ENCODE data around the gene NRCAM. TPM values are rescaled to one million over a fixed set of nuclear protein-coding genes. Genes with fewer than 3 reads are reported as not detected.
A peak's percentile ranks its signal among the peaks of the same experiment; 100 is the strongest.
"Not testable (repeated sequence)": the region's sequence is repeated elsewhere in the genome, so short reads cannot be mapped to it uniquely, and the experiment has no call there.

NRCAM gene
- total RNA-seq, 6 donors from 2014 or later = 2.5 to 23.0 (median 5.0) TPM

DNA sequence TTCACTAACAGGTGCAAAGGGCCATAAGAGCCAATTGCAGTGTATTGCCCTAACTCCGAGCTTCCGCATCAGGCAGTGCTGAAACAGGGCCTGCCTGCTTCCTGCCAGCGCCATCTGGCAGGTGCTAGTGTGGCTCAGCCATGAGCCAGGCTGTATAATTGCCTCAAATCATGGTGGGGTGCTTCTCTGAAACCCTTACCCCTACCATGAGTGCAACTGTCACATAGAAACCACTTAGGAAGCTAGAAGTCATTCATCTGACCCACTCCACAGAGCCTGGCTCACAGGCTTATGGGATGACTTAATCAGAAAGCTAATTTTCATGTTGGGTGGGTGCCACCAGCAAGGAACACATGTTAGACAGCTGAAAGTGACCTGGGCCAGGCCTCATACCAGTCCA, 192.8 kb downstream of the NRCAM start:
- H3K4me1 ChIP-seq = no peaks in the 10 kb centered on the region
- no peak overlapping the region for H3K4me3 ChIP-seq
- H3K9me3 ChIP-seq = no peaks in the 10 kb centered on the region
- WGBS, 2 donors = 76 to 77% methylated on average over 3 of the region's 3 CpGs
- peak in 1 of 2 donors; percentile 10 for DNase-seq
- no peak overlapping the region for H3K27ac ChIP-seq
- TF ChIP-seq POLR2A (IDR thresholded peaks at IDR 0.05) (no peak), EP300 (IDR thresholded peaks at IDR 0.05) (no peak), POLR2AphosphoS5 (IDR thresholded peaks at IDR 0.05) (no peak)
- TF ChIP-seq, protein P1, sequence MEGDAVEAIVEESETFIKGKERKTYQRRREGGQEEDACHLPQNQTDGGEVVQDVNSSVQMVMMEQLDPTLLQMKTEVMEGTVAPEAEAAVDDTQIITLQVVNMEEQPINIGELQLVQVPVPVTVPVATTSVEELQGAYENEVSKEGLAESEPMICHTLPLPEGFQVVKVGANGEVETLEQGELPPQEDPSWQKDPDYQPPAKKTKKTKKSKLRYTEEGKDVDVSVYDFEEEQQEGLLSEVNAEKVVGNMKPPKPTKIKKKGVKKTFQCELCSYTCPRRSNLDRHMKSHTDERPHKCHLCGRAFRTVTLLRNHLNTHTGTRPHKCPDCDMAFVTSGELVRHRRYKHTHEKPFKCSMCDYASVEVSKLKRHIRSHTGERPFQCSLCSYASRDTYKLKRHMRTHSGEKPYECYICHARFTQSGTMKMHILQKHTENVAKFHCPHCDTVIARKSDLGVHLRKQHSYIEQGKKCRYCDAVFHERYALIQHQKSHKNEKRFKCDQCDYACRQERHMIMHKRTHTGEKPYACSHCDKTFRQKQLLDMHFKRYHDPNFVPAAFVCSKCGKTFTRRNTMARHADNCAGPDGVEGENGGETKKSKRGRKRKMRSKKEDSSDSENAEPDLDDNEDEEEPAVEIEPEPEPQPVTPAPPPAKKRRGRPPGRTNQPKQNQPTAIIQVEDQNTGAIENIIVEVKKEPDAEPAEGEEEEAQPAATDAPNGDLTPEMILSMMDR (IDR thresholded peaks at IDR 0.05) = no peak
- no peaks in the 10 kb centered on the region for H3K36me3 ChIP-seq
- ATAC-seq (ENCODE audit: low FRiP score in 2 of 2) = peak in 1 of 2 donors; percentile 13
- H3K27me3 ChIP-seq = no peaks in the 10 kb centered on the region

DNA sequence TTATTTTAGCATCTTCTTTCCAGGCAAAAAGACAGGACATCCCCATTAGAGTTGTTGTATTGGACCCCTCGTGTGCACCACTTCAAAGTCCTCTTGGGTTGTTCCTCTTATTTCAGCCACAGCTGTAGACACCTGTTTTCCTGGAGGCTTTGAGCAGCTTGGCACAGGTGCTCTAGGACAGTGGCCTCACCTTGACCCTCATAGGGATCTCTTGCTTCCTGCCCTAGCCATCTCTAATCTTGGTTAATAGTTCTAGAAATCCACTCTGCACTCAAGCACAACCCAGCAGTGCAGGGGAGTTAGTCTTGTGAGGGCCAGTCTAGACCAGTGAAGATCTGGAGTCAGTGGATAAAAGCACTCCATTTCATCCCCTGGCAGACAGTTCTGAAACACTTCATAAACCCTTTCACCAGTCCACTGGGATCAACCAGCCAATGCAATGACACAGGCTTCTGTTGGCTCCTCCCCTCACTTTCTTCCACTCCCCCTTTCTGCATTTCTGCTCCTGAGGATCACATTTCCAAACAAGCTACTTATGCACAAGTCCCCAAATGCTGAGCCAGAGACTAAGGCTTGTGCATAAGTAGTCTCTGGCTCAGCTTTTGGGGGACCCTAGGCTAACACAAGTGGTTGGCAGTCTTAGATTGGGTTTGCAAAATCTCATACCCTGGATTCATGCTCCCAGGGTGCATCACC, 194.5 kb downstream of the NRCAM start:
- H3K4me1 ChIP-seq = no peaks in the 10 kb centered on the region
- no peak overlapping the region for H3K27ac ChIP-seq
- H3K36me3 ChIP-seq = no peaks in the 10 kb centered on the region
- no peak for ATAC-seq (ENCODE audit: low FRiP score in 2 of 2)
- TF ChIP-seq POLR2A (IDR thresholded peaks at IDR 0.05) (no peak), POLR2AphosphoS5 (IDR thresholded peaks at IDR 0.05) (no peak), EP300 (IDR thresholded peaks at IDR 0.05) (no peak)
- TF ChIP-seq, protein P1 (IDR thresholded peaks at IDR 0.05) = no peak
- no peak for DNase-seq
- H3K4me3 ChIP-seq = no peak overlapping the region
- H3K27me3 ChIP-seq = no peaks in the 10 kb centered on the region
- H3K9me3 ChIP-seq = no peaks in the 10 kb centered on the region
- 55 to 59% methylated on average over 1 of the region's 1 CpG for WGBS, 2 donors

DNA sequence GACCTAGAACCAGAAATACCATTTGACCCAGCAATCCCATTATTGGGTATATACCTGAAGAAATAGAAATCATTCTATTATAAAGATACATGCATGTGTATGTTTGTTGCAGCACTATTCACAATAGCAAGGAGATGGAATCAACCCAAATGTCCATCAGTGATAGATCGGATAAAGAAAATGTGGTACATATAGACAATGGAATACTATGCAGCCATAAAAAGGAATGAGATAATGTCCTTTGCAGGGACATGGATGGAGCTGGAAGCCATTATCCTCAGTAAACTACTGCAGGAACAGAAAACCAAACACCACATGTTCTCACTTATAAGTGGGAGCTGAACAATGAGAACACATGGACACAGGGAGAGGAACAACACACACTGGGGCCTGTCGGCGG, 196.8 kb downstream of the NRCAM start:
- H3K9me3 ChIP-seq; H3K27me3 ChIP-seq; H3K4me3 ChIP-seq; H3K4me1 ChIP-seq; ATAC-seq (ENCODE audit: low FRiP score in 2 of 2); DNase-seq; H3K36me3 ChIP-seq; H3K27ac ChIP-seq: not testable (repeated sequence)
- WGBS, 2 donors = 89 to 94% methylated on average over 3 of the region's 3 CpGs

GRCh38 chr7:108257954-108258353, 198.3 kb downstream of the NRCAM start:
- no peaks in the 10 kb centered on the region for H3K36me3 ChIP-seq
- ATAC-seq (ENCODE audit: low FRiP score in 2 of 2) (no peak), DNase-seq (no peak)
- H3K27ac ChIP-seq = no peak overlapping the region
- no peaks in the 10 kb centered on the region for H3K4me1 ChIP-seq
- no peaks in the 10 kb centered on the region for H3K27me3 ChIP-seq
- no peak overlapping the region for H3K4me3 ChIP-seq
- no peak for TF ChIP-seq POLR2A (IDR thresholded peaks at IDR 0.05)
- no peak for TF ChIP-seq POLR2AphosphoS5 (IDR thresholded peaks at IDR 0.05)
- TF ChIP-seq, protein P1 (IDR thresholded peaks at IDR 0.05) = no peak
- TF ChIP-seq EP300 (IDR thresholded peaks at IDR 0.05) = no peak
- H3K9me3 ChIP-seq = peaks cover 0 to 4% (median 0%) of the 10 kb centered on the region in 4 donors
- WGBS, 2 donors = 75 to 86% methylated on average over 4 of the region's 4 CpGs

GRCh38 chr7:108254259-108254658, 202.0 kb downstream of the NRCAM start:
- H3K36me3 ChIP-seq = no peaks in the 10 kb centered on the region
- TF ChIP-seq POLR2AphosphoS5 (IDR thresholded peaks at IDR 0.05) (no peak), POLR2A (IDR thresholded peaks at IDR 0.05) (no peak), EP300 (IDR thresholded peaks at IDR 0.05) (no peak)
- TF ChIP-seq, protein P1 (IDR thresholded peaks at IDR 0.05) = no peak
- H3K9me3 ChIP-seq = peaks cover 0 to 4% (median 0%) of the 10 kb centered on the region in 4 donors
- WGBS, 2 donors = 98% methylated on average over 2 of the region's 2 CpGs
- no peaks in the 10 kb centered on the region for H3K27me3 ChIP-seq
- ATAC-seq (ENCODE audit: low FRiP score in 2 of 2) (no peak), DNase-seq (no peak)
- H3K4me1 ChIP-seq = no peaks in the 10 kb centered on the region
- H3K27ac ChIP-seq = no peak overlapping the region
- H3K4me3 ChIP-seq = no peak overlapping the region
